ENCODE measurements around the gene POP4.
A peak's percentile ranks its signal among the peaks of the same experiment; 100 is the strongest.
"Not testable (repeated sequence)": the region's sequence is repeated elsewhere in the genome, so short reads cannot be mapped to it uniquely, and the experiment has no call there.

The POP4 gene

DNA sequence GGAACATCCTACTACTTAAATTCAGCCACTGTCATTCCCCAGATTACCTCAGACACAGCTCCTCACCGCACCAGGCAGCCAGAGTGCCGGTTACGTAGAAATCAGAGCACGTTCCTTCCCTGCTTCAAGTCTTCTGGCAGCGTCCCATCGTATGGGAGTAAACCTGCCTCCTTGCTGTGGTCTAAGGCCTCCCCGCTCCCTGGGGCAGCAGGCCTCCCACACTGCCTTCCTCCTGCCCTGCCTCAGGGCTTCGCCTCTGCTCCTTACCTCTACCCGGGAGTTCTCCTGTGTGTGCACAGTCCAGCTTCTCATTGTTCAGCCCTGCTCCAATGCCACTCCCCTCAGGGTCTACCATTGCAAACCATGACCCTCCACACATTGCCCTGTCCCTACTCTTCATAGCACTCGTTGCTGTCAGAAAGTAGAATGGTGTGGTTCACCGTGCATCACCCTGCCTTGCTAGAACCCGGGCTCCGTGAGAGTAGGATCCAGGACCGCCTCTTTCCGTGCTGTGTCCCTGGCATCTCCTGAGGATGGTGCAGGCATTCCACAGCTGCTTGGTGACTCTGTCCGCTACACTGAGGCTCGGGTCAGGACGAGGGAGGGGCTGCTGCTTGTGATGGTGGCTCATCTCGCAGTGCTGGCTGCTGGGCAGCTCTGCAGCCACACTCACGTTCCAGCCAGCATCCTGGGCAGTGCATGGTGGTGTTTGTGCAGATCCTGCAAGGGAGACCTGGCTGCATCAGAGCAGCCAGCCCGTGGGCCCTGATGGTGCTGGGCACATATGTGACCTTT, 6.9 kb downstream of the POP4 start:
- DNase-seq, result no peak

DNA sequence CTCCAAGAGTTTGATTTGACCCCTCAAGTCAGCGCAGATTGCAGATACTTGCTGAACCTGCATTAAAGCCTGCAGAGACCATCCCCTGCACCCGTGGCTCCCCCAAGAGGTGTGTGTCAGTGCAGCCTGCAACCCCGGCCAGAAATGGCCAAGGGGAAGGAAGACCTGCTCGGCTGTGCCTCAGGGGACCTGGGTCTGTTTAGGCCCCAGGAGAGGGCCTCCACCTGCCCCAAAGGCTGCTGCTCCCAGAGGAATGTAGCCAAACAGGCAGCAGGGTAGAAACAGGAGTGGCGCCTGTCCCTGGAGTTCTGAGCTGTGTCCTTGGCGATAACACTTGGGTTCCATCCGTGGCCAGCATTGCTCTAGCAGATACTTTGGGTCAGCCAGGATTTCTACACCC, 8.0 kb downstream of the POP4 start:
- DNase-seq, result no peak

GRCh38 chr19:29614780-29615179, 8.7 kb downstream of the POP4 start:
- no peak for DNase-seq

DNA sequence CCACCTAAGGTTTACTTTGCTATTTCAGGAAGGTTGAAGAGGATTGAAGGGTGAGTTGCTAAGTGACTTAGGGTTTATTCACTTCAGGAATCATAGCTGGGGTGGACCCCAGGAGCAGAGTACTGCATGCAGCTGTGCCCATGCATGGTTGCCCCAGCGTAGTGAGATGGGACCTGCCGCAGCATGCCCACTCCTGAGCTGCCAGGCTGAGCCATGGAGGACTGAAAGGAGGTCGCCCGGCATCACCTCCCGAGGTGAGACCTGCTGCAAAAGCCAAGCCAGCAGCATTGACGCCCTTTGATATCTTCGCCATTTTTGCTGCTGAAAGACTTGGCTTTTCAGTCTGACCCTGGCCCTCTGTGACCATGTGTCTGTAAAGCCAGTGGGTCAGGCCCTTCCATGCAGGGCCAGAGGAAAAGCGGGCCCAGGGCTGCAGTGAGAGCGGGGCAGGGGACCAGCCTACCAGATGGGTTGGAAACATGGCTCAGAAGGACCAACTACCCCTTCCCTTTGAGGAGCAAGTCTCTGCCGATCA, 9.9 kb downstream of the POP4 start:
- no peak for DNase-seq

DNA sequence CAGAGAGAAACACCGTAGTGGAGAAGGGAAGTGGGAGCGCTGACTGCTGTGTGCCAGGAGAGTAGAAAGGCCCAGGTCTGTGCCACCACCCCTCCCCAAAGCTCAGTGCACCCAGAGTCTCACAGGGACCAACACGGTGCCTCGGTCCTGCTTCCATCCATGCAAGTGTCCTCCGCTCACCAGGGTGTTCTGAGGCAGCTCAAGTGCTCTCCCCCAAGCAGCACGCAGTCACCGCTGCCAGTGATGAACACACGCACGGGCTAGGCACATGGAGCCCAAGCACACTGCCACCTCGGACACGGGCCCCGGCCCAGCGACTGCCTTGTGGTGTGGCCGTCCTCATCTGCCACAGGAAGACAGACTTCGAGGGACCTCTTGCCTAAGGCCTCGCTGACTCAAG, 10.5 kb downstream of the POP4 start:
- DNase-seq, result no peak

GRCh38 chr19:29617366-29618266, 11.5 kb downstream of the POP4 start:
- no peak for DNase-seq

GRCh38 chr19:29618434-29618833, 12.4 kb downstream of the POP4 start:
- no peak for DNase-seq

GRCh38 chr19:29618871-29619270, 12.8 kb downstream of the POP4 start:
- DNase-seq, result no peak

GRCh38 chr19:29620931-29621351, 14.9 kb downstream of the POP4 start:
- DNase-seq, result no peak

DNA sequence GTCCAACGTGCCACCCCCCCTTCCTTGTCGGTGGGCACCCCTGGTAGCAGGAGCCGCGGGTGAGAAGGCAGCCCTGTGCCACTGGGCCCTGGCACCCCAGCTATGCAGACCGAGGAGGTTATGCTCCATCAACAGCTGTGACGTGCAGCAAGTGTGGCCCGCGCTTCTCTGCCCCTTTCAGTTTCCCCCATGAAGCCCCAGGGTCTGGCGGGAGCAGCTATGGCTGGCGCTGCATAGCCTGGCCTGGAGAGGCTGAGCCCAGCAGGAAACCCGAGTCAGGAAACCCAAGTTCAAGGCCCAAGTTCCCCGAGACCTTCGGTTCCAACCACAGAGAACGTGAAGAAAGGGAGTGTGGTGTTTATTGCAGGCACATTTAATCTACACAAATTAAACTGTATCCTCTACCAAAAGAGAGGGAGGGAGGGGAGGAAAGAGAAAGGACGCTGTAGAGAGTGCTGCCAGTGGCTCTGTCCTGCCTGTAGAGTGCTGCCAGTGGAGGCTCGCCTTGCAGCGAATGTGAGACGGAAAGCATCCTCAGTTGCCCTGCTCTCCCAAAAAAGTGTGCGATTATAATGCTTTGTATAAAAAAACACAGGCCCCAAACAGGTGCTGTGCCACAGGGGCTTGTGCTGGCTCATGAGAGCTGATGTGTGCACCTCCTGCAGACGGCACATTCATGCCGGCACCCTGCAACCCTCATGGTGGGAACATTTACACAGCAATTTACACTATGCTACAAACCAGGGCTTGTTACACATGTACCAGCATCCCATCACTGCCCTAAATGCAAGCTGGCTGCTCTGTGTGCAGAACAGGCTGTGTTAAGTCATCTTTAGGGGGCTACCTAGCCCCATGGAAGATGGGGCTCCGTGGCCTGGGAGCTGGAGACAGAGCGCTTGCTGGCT, 16.3 kb downstream of the POP4 start:
- DNase-seq, result no peak

- DNase-seq, result no peak
Observed at GRCh38 chr19:29623726-29624488, 17.8 kb downstream of the POP4 start.

DNA sequence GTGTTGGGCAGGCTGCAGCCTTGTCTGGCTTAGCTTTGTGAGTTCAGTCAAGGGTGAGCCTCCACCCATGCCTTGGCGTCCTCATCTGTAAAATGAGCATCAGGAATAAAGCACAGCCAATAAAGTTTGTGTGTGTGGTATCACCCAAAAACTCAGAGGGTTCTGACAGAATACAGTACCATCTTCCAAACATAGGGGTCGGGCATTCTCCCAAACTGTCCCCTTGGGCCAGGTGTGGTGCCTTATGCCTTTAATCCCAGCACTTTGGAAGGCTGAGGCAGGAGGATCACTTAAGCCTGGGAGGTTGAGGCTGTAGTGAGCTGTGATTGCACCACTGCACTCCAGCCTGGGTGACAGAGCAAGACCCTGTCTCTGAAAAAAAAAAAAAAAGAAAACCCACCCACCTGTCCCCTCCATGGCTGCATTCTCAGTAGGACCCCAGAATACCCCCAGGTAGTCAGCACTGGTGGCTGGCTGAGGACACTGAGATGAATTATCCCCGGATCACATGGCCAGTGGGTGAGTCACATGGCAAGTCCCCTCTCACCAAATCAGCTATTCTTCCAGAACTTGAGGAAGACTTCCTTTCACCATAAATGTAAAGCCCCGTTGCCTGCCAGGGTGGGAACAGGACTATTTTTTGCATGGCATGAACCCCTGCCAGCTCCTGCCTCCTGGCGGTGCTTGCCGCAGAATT, 18.6 kb downstream of the POP4 start:
- no peak for DNase-seq

GRCh38 chr19:29625186-29625651, 19.1 kb downstream of the POP4 start:
- no peak for DNase-seq

- no peak for DNase-seq
Observed at GRCh38 chr19:29626386-29626785, 20.3 kb downstream of the POP4 start.

- DNase-seq, result not testable (repeated sequence)
Observed at GRCh38 chr19:29626832-29627231, 20.7 kb downstream of the POP4 start.

DNA sequence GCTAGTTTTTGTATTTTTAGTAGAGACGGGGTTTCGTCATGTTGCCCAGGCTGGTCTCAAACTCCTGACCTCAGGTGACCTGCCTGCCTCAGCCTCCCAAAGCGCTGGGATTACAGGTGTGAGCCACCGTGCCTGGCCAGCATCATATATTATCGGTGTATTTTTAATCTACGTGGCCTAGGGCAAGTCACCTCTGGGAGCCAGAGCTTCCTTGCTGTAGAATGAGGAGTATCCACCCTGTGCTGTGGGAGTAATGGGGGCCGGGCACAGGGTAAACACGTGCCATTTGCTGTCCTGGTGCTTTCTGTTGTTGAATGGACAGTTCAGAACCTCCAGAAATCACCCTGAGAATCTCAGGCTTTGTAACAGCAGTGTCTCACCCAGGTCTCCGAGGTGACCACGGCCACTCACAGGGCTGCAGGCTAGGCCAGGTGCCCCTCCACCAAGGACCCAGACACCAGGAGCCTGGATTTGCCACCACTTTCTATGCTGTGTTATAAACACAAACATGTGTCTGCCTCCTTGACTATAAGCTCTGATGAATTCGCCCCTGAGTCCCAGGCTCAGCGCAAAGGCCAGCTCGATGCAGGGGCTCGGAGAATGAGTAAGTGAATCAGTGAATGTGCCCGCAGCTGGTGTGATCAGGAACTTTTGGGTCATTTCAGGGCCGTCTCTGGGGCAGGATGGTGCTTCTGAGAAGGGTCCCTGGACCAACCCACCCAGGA, 22.7 kb downstream of the POP4 start:
- no peak for DNase-seq

- DNase-seq, result no peak
Observed at GRCh38 chr19:29629836-29630534, 23.9 kb downstream of the POP4 start.

- peak; percentile 5 for DNase-seq
Observed at GRCh38 chr19:29630655-29631054, 24.6 kb downstream of the POP4 start.

- no peak for DNase-seq
Observed at GRCh38 chr19:29631450-29631849, 25.4 kb downstream of the POP4 start.

- DNase-seq, result no peak
Observed at GRCh38 chr19:29634002-29634401, 27.9 kb downstream of the POP4 start.

Measured in kidney glomerular epithelial cell (primary cell).